Measurements from ENCODE around the gene FHOD3.

Gene FHOD3

GRCh38 chr18:36522509-36522908 is 225.0 kb downstream of the FHOD3 start:
- no peak for DNase-seq (ENCODE audit: low spot score)

DNA sequence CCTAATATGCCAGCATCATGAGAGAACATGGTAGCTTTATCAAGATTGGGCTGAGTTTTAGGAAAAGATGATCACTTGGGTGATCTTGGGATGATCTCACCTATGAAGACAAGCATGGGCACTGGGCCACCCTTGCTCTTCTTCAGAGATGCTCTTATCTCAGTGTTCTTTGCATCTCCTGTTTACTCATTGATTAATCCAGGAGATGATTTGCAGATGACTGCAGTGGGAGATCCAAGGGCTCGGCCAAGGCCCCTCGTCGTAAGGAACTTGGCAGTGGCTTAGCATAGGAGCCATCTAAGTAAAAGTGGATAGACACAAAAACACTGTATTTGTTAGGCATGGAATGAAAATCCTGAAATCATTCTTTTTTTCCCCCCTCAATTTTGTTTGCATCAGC is 228.4 kb downstream of the FHOD3 start:
- DNase-seq (ENCODE audit: low spot score): no peak

DNA sequence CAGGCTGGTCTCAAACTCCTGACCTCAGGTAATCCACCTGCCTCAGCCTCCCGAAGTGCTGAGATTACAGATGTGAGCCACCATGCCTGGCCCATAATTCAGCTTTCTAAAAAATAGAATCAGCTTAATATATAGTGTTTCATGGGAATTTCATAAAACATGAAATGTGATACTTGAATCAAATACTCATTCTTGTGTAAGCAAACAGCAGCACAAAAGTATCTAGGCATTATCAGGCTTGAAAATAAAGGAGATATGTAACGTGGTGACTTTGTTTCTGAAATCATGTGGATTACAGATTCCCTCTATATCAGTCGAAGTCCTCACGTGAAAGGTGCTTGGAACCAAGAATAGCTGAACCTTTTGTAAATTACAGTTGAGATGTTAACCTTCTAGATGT is 229.1 kb downstream of the FHOD3 start:
- DNase-seq (ENCODE audit: low spot score): no peak

DNA sequence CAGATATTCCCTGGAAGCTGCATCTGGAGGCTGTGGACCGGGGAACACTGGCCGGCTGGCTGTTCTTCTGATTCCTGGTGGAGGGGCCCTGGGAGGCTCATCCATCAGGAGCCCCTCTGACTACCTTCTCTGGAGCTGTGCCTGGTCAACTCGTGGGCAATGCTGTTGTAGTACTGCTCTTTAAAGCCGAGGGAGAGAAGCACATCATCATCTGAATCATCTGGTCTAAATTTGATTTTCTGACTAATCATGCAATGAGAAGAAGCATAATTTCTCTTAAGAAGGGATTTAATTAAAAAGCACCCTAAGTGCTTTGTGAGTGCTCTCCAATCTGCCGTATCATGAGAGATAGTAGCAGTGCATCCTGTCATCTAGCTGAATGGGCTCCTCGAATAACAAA is 229.5 kb downstream of the FHOD3 start:
- no peak for DNase-seq (ENCODE audit: low spot score)

DNA sequence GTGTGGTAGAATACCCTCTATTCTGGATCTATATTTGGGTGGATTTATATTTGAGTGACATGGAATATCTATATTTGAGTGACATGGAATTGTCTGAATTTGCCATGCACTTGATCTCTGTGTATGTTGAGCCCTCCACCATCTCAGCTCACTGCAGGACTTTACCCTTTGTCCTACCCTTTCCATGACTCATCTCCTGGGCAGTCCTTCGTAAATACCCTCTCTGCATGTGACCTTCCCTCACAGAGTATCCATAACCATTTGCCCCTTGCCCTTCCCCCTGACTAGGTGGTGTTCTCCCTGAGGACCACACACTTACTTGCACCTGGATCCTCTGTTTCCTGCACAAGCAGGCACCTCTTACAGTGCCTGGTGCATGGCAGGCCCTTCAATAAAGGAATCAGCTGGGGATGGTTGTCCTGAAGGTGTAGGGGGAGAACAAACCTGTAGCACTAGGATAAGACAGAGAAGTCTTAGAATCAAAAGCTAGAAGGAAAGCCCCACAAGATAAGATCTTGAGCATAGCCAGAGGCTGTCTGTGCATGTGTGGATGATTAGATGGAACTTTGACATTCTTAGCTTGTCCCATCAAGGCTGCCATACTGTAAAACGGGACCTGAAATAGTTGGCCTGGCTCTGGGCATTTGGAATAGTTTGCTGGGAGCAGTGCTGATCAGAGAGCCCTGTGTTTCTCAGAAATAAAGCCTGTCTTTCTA is 230.4 kb downstream of the FHOD3 start:
- no peak for DNase-seq (ENCODE audit: low spot score)

GRCh38 chr18:36529747-36530146 is 232.2 kb downstream of the FHOD3 start:
- DNase-seq (ENCODE audit: low spot score): no peak

- no peak for DNase-seq (ENCODE audit: low spot score)
These were observed 233.3 kb downstream of the FHOD3 start for GRCh38 chr18:36530676-36531405.

DNA sequence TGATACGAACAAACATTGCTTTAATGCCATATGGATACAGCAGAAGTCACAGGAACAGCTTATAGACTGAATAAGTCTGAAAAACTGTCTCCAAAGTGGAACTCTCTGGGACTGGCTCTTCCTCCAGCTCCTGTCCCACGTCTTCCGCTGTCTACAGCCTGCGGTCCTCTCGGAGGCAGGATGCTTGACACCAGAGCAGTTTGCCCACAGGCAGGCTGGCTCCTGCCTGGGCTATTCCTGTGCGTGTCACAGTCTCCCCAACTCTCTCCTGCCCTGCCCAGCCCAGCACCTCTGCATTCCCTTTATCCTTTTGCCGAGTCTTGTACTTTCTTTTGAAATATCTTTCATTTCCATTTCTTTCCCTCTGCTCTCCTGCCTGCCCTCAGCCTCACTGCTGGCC is 234.1 kb downstream of the FHOD3 start:
- no peak for DNase-seq (ENCODE audit: low spot score)

DNA sequence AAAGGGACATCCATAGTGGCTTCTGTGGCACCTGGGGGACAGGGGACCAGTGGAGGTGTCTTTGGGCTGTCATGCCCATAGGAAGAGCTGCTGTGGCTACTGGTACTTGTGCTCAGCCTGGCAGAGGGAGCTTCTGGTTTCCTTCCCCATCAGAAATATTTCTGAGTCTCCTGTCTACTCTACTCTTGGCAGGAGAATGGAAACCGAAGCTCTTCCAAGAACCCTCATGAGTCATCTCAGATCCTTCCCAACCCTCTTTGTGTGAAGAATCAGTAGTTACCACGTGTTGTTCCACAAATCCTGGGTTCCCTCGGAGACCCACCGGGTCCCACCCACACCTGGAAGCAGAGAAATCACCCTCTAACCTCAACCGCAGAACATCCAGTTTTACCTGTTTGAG is 234.9 kb downstream of the FHOD3 start:
- DNase-seq (ENCODE audit: low spot score): no peak

DNA sequence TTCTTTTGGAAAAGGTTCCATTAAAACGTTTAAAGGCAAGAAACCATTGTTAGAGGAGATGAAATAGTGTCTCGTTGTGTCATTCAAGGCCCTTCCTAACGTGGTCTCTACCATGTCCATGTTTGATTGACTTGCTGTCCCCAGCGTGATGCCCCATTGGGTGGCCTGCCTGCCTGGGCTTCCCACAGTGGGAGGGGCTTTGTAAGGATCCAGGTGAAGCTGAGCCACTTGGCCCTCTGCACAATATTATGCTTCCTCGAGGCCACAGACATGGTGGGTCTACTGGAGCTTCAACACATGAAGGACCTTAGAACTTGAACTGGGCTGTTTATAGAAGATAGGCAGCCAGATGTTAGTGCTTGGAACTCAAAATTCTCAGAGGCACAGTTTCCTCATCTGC is 235.3 kb downstream of the FHOD3 start:
- DNase-seq (ENCODE audit: low spot score): no peak

DNA sequence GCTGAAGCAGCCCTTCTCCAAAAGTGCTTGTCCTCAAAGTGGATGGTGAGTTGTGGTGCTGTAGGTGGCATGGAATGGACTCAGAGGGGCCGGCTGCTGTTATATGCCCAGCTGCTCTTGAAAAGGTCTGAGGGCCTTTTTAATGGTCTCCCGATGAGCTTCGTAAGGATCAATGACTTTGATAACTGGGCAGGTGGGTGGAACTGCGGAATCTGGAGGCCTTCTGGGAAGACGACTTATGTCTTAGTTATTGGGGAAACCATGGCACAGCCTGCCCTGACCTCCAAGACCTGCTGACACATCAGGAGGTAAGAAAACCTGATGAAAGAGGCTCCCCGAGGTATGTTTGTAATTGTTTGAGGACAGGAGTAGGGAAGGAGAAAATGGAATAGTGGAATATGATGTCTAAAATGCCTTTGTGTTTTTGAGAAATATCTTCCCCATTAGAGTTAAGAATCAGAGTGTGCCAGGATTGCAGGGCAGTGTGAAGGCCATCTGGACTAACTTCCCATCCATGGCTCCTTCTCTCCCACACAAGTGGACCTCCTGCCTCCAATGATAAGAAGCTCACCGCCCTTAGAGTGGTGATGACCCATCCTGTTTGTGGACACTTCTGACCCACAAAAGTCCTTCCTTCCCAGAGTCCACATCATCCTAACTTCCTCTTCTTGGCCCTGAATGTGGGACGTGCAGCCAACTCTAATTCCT is 236.1 kb downstream of the FHOD3 start:
- DNase-seq (ENCODE audit: low spot score): no peak

DNA sequence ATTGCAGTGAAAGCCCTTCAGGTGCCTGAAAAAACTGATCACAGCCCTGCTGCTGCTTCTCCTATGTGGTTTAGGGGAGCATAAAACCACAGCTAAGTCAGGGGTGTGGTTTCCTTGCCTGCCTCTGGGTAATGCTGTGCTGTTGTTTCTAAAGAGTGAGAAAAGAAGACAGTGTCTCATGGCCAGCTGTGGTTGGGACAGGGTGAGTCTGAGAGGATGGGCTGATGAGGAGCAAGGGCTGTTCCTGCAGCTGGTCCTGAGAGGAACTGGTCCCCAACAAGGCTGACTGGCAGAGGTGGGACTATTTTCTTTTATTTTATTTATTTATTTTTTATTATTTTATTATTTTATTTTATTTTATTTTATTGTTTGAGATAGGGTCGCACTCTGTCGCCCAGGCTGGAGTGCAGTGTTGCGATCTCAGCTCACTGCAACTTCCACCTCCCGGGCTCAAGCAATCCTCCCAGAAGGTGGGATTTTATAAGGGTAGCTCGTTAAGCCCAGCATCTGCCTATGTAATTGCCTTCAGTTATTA is 236.7 kb downstream of the FHOD3 start:
- DNase-seq (ENCODE audit: low spot score): no peak

DNA sequence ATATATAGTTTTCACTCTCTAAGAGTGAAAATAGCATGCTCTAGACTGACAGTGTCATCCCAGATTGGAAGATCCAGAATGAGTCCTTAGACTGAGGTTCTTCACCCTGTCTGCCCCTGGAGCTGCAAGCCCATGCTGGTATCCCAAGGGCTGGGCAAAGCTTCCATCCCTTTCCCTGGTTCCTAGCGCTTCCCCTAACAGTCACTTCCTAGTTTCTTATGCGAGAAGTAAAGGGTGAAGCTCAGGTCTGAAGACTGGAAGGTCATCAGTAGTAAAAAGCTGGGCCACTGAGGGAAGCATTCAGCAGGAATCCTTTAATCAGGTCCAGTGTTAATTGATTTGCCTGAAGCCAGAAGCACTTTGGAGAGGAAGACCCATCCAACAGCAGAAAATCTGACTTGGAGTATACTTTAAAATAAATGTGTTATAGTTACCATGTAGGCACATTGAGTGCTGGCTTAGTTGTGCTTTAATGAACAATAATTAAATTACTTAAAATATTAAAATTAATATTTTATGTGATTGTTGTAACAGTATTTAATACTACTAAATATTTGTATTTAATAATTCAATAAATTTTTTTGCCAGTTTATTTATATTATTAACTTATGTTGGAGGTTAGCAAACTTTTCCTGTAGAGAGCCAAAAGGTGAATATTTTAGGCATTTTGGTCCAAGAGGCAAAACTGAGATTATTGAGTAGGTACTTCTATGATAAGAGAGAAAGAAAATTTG is 237.9 kb downstream of the FHOD3 start:
- DNase-seq (ENCODE audit: low spot score): no peak

- DNase-seq (ENCODE audit: low spot score): no peak
These were observed 238.9 kb downstream of the FHOD3 start for GRCh38 chr18:36536426-36536825.

DNA sequence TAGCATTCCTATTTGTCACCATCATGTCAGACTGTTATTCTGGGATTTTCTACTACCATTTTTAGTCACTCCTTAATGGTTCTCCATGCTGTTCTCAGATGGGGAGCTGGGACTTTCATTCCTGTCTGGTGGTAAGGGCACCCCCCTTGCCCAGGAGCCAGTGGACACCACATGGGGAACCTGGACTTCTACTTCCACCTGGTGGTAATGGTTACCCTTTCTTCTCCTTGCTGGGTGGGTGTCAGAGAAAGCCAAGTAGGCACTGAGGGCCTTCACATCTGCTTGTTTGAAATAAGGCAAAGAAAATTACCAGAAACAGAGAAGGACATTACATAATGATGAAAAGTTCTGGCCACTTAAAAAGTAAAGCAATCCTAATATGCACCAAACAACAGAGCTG is 239.8 kb downstream of the FHOD3 start:
- no peak for DNase-seq (ENCODE audit: low spot score)

DNA sequence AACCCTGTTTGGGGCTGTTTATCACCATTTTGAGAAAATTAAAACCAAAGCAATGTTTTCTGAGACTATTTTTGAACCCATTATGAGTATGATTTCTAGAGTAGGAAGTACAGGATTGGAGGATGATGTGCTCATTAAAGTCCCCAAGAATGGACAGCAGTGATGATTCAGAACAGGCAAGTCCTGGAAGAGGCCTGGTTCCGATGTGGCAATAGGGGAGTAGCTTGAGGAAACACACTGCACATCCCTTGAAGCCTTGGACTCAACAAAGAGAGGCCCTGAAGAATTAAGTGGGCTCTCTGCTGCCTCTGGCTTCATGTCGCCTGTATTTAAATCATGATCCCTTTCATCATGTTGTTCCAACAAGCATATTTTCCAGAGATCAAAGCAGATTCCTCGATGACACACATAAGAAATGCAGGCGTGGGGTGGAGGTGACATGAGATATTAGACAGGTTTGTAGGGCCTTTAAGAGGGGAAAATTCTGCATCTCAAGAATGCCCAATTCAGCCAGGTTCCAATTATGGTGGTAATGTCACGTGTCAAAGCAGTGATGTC is 242.2 kb downstream of the FHOD3 start:
- no peak for DNase-seq (ENCODE audit: low spot score)

- no peak for DNase-seq (ENCODE audit: low spot score)
These were observed 245.5 kb downstream of the FHOD3 start for GRCh38 chr18:36543030-36543429.

DNA sequence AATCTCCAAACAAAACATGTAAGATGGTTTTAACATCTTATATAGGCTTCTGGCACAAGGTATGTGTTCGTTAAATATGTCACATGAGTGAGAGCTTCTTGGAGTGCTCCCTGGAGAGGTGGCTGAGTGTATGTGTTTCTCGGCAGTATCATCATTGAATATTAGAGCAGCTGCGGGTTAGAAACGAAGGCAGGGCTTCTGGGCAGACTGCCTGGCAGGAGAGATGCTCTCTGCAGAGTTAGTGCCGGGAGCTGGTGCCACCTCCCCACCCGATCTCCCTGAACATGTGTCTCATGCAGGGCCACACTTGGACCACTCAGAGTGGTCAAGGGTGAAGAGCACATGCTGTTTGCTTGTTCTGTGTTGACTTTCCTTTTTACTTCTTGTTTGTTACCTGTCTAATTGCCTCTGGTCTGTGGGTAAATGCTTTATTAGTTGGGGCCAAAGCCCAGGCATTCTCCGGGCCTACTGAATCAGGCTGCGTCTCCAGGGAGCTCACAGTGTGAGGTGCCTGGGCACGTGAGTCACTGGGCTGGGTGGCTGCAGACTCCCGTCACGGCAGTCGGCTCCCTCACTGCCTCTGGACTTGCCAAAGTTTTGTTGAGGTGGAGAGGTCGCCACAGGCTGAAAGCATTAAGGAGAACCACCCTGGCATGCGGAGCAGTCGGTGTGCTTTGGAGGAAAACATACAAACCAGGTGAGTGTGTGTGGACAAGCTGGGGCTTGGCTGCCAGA is 246.6 kb downstream of the FHOD3 start:
- DNase-seq (ENCODE audit: low spot score): no peak

GRCh38 chr18:36545821-36546427 is 248.4 kb downstream of the FHOD3 start:
- DNase-seq (ENCODE audit: low spot score): no peak

DNA sequence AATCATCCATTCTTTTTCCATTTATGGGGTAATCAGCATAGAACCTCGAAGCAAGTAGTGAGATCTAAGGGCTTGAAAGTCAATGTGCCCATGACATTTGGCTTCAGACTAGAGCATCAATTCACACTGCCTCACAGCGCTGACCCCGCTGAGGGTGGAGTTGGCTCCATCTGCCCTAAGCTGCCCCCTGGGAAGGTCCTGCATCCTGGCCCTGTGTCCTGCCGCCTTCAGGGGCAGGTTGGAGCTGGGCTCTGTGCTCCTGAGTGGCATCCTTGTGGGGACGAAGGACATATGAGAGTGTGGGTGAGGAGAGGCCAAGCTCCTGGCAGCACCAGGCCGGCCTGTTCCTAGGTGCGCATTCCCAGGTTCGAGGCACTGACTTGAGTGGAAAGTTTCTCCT is 249.4 kb downstream of the FHOD3 start:
- no peak for DNase-seq (ENCODE audit: low spot score)

DNA sequence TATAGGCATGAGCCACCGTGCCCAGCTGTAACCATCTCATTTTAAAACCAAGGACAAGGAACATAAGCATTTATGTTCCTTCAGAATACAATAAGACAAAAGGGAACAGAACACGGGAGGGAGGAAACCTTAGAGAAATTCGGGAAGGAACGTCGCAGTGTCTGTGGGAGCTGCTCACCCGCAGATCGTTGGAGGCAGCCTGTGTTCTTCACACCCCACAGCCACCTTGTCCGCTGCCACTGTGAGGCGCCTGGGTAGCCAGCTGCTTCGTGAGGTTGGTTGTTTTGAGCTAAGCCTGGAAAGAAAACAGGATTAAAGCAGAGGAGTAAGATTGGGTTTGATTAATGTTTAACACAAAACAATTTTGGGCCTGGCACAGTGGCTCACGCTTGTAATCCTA is 250.0 kb downstream of the FHOD3 start:
- no peak for DNase-seq (ENCODE audit: low spot score)
